Hematopoietic multipotent progenitor cell treated with erythropoietin and hydrocortisone succinate and interleukin-3 and kit ligand, for 17 days (in vitro differentiated cells): ENCODE measurements around the gene RASGRP1.

Experiments
- DNase-seq: peaks from one replicate; pipeline ENCODE4 v3.0.0-alpha.2; 2015; ENCODE audit warnings: low spot score

RASGRP1 gene

GRCh38 chr15:38535491-38536200 lies 29.0 kb downstream of the RASGRP1 start:
- DNase-seq: no peak

GRCh38 chr15:38534691-38535090 lies 29.9 kb downstream of the RASGRP1 start:
- no peak for DNase-seq

GRCh38 chr15:38533926-38534325 lies 30.7 kb downstream of the RASGRP1 start:
- no peak for DNase-seq

GRCh38 chr15:38533416-38533915 lies 31.1 kb downstream of the RASGRP1 start:
- DNase-seq: no peak

- no peak for DNase-seq
These were observed 31.9 kb downstream of the RASGRP1 start for GRCh38 chr15:38532728-38533127.

DNA sequence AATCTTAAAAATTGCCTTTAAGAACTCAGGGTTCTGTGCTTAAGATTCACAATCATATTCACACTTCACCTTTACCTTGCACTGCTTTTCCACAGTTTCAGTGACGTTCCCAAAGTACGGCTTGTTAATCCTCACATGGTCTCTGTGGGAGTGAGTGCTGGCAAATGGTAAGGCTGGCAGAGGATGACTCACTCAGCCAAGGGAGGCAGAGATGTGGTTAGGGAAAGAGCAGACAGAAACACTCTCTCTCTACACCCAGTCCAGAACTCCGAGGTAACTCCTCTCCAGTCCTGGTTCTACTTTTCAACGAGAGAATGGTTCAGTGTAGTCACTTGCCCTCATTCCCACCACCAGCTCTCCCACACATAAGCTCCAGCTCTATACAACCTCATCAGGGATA lies 33.1 kb downstream of the RASGRP1 start:
- no peak for DNase-seq

- no peak for DNase-seq
These were observed 34.5 kb downstream of the RASGRP1 start for GRCh38 chr15:38530113-38530512.

DNA sequence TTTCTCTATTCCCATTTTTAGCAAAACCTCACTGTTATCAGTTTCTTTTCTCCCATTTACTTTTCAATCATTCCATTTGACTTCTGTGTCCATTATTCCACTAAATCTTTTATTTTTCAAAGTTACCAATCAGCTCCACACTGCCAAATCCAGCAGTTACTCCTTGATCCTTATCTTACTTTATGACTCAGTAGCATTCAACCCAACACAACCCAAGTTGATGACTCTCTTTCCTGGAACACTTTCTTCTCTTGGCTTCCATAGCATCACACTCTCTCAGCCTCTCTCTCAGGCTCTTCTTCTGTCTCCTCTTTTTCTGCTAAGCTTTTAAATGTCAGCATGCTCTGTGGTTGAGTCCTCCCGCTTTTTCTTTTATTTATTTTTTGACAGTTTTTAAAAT lies 36.3 kb downstream of the RASGRP1 start:
- DNase-seq: no peak

DNA sequence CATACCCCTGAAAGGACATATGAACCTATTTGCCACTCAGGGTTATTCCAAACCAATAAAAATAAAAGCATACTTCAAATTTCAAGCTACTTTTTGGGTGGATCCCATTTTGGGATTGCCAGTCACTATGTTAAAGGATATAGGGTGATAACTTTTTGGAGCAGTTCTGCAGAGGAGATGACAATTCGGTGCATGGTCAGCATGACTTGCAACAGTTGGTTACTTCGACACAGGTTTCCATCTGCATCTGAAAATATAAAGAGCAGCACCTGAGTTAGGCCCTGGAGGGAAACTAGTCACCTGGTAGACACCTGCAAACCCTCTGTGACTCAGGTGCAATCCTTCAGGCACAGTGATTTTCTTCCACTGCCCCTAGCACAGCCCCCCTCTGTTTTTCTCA lies 38.5 kb downstream of the RASGRP1 start:
- DNase-seq: no peak

GRCh38 chr15:38525489-38525888 lies 39.1 kb downstream of the RASGRP1 start:
- no peak for DNase-seq

- DNase-seq: no peak
These were observed 40.5 kb downstream of the RASGRP1 start for GRCh38 chr15:38524156-38524555.

DNA sequence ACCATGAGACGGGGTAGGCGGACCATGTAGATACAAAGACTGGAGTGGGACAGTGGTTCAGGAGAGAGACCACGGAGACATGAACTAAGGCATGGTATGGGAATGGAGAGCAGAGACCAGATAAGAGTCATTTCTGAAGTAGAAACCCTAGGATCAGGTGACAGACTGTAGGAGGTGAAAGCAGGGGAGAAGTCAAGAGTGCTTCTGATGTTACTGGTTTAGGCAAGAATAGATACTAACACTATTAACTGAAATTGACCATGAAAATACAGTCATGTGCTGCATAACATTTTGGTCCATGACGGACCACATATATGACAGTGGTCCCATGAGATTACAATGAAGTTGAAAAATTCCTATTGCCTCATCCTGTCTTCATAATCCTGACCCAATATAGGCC lies 41.7 kb downstream of the RASGRP1 start:
- DNase-seq: no peak

DNA sequence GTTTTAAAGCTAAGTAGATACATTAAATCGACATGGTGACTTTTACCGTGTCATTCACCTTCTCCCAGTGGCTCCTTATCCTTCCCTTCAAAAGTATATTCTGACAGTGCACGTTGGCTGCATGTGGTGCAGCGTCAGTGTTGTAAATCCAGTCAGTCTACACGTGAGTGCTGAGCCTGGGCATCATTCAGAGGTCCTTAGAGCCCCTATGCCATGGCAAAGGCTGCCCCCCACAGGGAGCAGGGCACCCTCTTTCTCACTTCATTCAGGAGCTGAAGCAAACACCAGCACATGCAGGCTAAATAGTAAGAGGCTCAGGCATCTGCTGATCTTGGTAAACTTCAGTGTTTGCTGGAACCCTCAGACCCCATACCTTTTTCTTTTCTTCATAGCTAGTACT lies 43.3 kb downstream of the RASGRP1 start:
- no peak for DNase-seq

DNA sequence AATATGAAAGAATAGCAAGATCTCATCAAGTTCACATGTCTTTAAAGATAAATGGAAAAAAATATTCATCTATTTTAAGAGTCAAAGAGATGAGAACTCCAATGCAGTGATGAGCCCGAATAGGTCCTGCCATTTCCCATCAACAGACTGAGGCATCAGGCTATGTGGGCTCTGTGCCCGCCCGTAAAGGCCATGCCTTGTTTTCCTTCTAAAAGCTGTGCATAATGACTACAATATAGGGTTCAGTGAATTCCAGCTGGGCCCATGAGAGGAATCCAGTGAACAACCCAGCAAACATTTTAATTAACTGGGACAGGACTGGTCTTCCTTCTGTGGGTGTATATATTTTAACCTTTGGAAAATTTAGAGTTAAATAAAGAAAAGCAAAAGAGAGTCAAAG lies 44.6 kb downstream of the RASGRP1 start:
- no peak for DNase-seq

- DNase-seq: no peak
These were observed 46.5 kb downstream of the RASGRP1 start for GRCh38 chr15:38518084-38518483.

- no peak for DNase-seq
These were observed 47.2 kb downstream of the RASGRP1 start for GRCh38 chr15:38517312-38517975.

- no peak for DNase-seq
These were observed 48.0 kb downstream of the RASGRP1 start for GRCh38 chr15:38516626-38517025.

DNA sequence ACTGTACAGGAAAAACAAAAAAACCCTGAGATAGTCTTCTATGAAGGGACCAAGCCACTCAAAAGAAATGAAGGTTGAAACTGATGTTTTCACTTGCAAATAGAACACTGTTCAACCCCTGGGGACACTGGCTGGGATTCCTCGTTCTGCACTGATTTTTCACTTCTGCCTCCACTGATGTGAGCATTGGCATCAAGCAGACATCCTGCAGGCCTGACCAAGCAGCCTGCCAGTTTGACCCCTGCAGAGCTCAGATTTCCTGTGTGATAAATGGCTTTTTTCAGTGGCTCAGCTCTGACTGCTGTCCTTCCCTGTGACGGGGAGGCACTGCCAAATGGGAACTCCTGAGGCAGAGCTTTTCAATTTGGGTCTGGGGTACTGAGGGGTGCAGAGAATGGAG lies 50.0 kb downstream of the RASGRP1 start:
- DNase-seq: no peak

DNA sequence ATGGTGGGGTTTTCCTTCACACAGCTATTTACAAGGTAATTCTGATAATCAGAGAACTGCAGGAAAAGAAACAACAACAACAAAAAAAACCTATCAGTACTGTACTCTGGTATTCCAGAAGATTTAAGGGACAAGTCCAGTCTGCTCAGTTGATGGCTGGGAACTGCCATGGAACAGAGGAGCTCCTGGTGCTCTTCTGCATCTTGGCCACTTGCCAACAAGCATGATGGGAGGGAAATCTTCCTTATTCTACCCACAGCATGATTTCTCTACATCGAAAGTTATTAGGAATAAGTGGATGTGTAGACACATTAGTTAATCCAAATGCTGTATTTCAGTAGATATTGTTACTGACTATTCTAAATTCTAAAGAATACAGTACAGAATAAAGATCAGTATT lies 51.7 kb downstream of the RASGRP1 start:
- peak; percentile 18 for DNase-seq

- DNase-seq: no peak
These were observed 55.5 kb downstream of the RASGRP1 start for GRCh38 chr15:38509152-38509551.

DNA sequence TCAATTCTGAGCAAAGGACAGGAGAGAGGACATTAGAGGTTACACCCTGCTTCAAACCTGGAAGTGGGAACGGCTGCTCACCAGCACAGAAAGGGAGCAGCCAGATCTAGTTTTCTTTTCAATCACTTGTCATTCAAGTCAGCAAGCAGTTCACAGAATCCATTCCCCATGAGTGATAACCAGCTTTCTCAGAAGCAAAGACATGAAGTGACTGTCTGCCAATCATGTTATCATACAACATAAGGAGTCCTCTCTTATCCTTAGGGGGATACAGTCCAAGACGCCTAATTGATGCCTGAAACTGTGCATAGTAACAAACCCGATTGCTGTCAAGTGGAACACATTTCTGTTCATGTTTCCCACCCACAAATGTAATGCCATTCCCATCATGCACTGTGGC lies 56.0 kb downstream of the RASGRP1 start:
- DNase-seq: no peak

GRCh38 chr15:38507570-38507969 lies 57.0 kb downstream of the RASGRP1 start:
- no peak for DNase-seq

DNA sequence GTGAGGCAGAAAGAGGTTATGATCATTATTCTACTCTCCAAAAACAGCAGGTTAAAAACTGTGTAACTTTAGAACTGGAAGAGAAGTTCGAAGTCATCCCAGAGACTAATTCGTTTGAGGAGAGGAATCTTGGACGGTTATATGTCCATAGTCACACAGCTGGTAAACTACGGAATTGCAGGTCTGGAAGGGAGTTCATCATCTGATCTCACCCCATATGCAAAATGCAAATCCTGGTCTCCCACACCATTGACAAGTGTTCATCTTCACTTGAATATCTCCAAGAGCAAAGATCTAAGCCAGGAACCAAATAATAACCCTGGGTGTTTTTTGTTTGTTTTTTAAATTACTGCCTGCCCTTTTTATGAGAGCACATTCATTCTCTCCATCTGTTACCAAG lies 57.6 kb downstream of the RASGRP1 start:
- DNase-seq: no peak
